Fibroblast of lung (primary cell): Measurements from ENCODE around the gene SAMSN1.

Experiments used
- CTCF ChIP-seq, 2 donors: IDR thresholded peaks in 1 of 2; conservative IDR thresholded peaks in 1 of 2; 1 replicate in 1 of 2; 2 replicates in 1 of 2; pipeline ENCODE4 v1.5.1; 2011 to 2012; ENCODE audit warnings: low read length in 2 of 2, control low read depth in 1 of 2, inconsistent platforms in 1 of 2, low read depth in 1 of 2, mild to moderate bottlenecking in 1 of 2
- EZH2 ChIP-seq: IDR thresholded peaks from 2 replicates; pipeline ENCODE4 v1.5.1; 2012; ENCODE audit warnings: low read length, control low read depth, mild to moderate bottlenecking; ENCODE audit errors: missing control alignments

DNA sequence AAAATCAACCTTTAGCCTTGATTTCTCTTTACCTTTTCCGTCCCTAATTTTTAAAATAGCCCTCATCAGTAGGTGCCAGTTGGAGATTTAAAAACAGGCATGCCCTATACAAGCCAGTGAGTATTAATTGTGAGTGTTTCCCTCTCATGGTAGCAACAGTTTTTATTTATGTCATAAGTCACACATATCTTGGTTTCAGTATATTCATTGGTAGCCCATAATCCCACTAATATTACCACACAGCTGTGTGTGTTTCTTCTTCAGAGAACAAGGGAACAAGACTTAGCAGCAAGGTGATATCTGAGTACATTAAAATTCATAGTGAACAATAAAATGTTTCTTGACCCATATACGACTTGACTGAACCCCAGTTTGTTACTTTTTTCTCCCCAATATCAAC lies 94.6 kb downstream of the SAMSN1 start:
- TF ChIP-seq CTCF (conservative IDR thresholded peaks at IDR 0.05 in 1 of 2, IDR thresholded peaks at IDR 0.05 in 1 of 2; ENCODE audit: low read depth in 1 of 2, low read length in 2 of 2) (no peak), EZH2 (no peak)
